ENCODE data around the gene RARB. TPM values are rescaled to one million over a fixed set of nuclear protein-coding genes. Genes with fewer than 3 reads are reported as not detected.

RARB gene
- polyA plus RNA-seq, 1 experiment, result 7.8 TPM

- no peak overlapping the region for H3K4me3 ChIP-seq (ENCODE audit: low read depth, low read length)
- no peaks in the 10 kb centered on the region for H3K27me3 ChIP-seq (ENCODE audit: control insufficient read depth, insufficient read depth, low read length)
- no peak for TF ChIP-seq CTCF (IDR thresholded peaks at IDR 0.05; ENCODE audit: insufficient read depth, low read depth, low read length)
- ChIA-PET POLR2A (no interaction called here), CTCF (no interaction called here)
- H3K36me3 ChIP-seq (ENCODE audit: control insufficient read depth, insufficient read depth, low read length), result peaks cover 6% of the 10 kb centered on the region
- no peak for DNase-seq (ENCODE audit: low read depth)
Measured at GRCh38 chr3:25610167-25610566, 182.1 kb downstream of the RARB start.

GRCh38 chr3:25610779-25611178 is 182.7 kb downstream of the RARB start:
- CTCF ChIA-PET, result interaction anchor here (0.6 kb wide), 3 partner anchors 17 to 246 kb away, joined by 3 to 6 read pairs (median 3); no protein-coding TSS in a partner anchor
- peaks cover 6% of the 10 kb centered on the region for H3K36me3 ChIP-seq (ENCODE audit: control insufficient read depth, insufficient read depth, low read length)
- no peak for DNase-seq (ENCODE audit: low read depth)
- no peak for TF ChIP-seq CTCF (IDR thresholded peaks at IDR 0.05; ENCODE audit: insufficient read depth, low read depth, low read length)
- no peak overlapping the region for H3K4me3 ChIP-seq (ENCODE audit: low read depth, low read length)
- H3K27me3 ChIP-seq (ENCODE audit: control insufficient read depth, insufficient read depth, low read length), result no peaks in the 10 kb centered on the region
- POLR2A ChIA-PET, result no interaction called here

GRCh38 chr3:25611193-25611592 is 183.1 kb downstream of the RARB start:
- ChIA-PET POLR2A (no interaction called here), CTCF (interaction anchor here (0.6 kb wide), 3 partner anchors 18 to 246 kb away, joined by 3 to 6 read pairs (median 3); no protein-coding TSS in a partner anchor)
- H3K36me3 ChIP-seq (ENCODE audit: control insufficient read depth, insufficient read depth, low read length), result peaks cover 6% of the 10 kb centered on the region
- no peak overlapping the region for H3K4me3 ChIP-seq (ENCODE audit: low read depth, low read length)
- no peaks in the 10 kb centered on the region for H3K27me3 ChIP-seq (ENCODE audit: control insufficient read depth, insufficient read depth, low read length)
- no peak for TF ChIP-seq CTCF (IDR thresholded peaks at IDR 0.05; ENCODE audit: insufficient read depth, low read depth, low read length)
- DNase-seq (ENCODE audit: low read depth), result no peak

- no peak overlapping the region for H3K4me3 ChIP-seq (ENCODE audit: low read depth, low read length)
- ChIA-PET POLR2A (no interaction called here), CTCF (no interaction called here)
- no peaks in the 10 kb centered on the region for H3K27me3 ChIP-seq (ENCODE audit: control insufficient read depth, insufficient read depth, low read length)
- DNase-seq (ENCODE audit: low read depth), result no peak
- TF ChIP-seq CTCF (IDR thresholded peaks at IDR 0.05; ENCODE audit: insufficient read depth, low read depth, low read length), result no peak
- peaks cover 5% of the 10 kb centered on the region for H3K36me3 ChIP-seq (ENCODE audit: control insufficient read depth, insufficient read depth, low read length)
Measured at GRCh38 chr3:25618028-25618427, 190.0 kb downstream of the RARB start.

GRCh38 chr3:25619382-25619781 is 191.3 kb downstream of the RARB start:
- Histone ChIP-seq H3K4me3 (ENCODE audit: low read depth, low read length) (no peak overlapping the region), H3K27me3 (ENCODE audit: control insufficient read depth, insufficient read depth, low read length) (no peaks in the 10 kb centered on the region), H3K36me3 (ENCODE audit: control insufficient read depth, insufficient read depth, low read length) (peaks cover 2% of the 10 kb centered on the region)
- no peak for DNase-seq (ENCODE audit: low read depth)
- TF ChIP-seq CTCF (IDR thresholded peaks at IDR 0.05; ENCODE audit: insufficient read depth, low read depth, low read length), result no peak
- POLR2A ChIA-PET, result no interaction called here
- CTCF ChIA-PET, result no interaction called here
